Stimulated activated CD4-positive, alpha-beta T cell treated with anti-CD3 and anti-CD28 coated beads, TNF-alpha, amount 100 ng/mL, for 24 hours (primary cell): ENCODE measurements around the gene ITGA11.

Experiments
- DNase-seq, 3 experiments: peaks; one replicate each; pipeline ENCODE4 v3.0.0-alpha.2; 2020; ENCODE audit warnings: low read depth in 3 of 3

ITGA11 gene

DNA sequence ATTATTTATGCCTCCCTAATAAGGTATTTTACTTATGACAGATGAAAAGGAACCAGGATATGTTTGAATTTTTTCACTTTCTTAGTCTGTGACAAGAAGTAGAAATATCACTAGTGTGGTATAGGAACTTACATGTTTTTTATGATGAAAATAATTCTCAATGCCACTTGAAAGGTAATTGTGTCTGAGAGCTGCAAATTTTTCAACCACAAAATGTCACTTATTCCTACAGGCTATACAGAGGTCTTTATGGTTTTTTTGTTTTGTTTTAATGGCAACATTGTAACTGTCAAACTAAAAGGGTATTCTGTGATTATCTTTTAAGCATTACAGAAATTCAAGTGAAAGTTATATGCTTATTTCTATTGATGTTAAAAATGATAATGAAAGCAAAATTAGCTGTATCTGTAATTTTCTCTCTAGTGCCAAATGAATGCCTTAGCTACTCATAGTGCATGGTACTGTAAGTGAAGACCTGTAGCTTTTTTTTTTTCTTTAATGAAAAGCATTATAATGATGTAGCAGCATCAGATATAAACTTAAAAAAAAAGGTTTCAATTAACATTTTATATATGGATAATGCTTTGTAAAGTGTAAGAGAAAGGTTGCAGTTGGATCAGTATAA lies 139.7 kb downstream of the ITGA11 start:
- no peak for DNase-seq

DNA sequence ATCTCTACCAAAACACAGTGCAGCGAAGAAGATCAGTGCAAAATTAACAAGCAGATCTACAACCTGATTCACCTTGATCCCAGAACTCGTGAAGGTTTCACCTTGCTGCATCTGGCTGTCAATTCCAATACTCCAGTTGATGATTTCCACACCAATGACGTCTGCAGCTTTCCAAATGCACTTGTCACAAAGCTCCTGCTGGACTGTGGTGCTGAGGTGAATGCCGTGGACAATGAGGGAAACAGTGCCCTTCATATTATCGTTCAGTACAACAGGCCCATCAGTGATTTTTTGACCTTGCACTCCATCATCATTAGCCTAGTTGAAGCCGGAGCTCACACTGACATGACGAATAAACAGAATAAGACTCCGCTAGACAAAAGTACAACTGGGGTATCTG lies 141.2 kb downstream of the ITGA11 start:
- DNase-seq, result no peak

DNA sequence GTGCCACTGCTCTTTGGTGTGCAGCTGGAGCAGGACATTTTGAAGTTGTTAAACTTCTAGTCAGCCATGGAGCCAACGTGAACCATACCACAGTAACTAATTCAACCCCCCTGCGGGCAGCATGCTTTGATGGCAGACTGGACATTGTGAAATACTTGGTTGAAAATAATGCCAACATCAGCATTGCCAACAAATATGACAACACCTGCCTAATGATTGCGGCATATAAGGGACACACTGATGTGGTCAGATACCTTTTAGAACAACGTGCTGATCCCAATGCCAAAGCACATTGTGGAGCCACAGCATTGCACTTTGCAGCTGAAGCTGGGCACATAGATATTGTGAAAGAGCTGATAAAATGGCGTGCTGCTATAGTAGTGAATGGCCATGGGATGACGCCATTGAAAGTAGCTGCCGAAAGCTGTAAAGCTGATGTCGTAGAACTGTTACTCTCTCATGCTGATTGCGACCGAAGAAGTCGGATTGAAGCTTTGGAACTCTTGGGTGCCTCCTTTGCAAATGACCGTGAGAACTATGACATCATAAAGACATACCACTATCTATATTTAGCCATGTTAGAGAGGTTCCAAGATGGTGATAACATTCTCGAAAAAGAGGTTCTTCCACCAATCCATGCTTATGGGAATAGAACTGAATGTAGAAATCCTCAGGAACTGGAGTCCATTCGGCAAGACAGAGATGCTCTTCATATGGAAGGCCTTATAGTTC lies 142.2 kb downstream of the ITGA11 start:
- DNase-seq, result no peak

DNA sequence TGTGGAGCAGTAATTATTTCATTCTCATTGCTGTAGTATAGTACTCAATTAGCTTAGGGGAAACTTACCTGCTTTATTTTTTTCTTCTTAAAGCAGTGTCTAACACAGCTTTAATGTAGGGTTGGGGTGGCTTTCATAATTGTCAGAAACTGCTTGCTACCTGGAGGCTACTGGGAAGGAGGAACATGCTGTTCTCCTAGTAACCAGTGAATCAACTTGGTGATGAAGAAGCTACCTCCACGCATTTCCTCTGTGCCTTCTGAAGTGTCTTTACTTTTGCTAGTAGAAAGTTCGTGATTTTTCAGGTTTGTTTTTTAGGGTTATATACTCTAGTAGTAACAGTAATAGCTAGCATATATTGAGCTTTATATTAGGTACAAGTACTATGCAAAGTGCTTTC lies 142.9 kb downstream of the ITGA11 start:
- no peak for DNase-seq

DNA sequence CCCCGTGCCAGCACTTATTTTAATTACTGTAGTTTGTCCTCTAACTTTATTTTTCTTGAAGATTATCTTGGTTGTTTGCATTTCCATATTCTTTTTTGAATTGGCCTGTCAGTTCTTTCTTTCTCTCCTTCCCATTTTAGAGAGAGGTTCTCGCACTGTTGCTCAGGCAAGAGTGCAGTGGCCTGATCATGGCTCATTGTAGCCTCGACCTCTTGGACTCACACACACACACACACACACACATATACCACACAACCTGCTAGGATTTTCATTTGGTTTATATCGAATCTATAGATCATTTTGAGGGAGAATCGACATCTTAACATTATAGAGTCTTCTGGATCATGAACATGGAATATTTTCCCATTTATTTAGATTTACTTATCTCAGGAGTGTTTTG lies 145.7 kb downstream of the ITGA11 start:
- DNase-seq, result no peak

DNA sequence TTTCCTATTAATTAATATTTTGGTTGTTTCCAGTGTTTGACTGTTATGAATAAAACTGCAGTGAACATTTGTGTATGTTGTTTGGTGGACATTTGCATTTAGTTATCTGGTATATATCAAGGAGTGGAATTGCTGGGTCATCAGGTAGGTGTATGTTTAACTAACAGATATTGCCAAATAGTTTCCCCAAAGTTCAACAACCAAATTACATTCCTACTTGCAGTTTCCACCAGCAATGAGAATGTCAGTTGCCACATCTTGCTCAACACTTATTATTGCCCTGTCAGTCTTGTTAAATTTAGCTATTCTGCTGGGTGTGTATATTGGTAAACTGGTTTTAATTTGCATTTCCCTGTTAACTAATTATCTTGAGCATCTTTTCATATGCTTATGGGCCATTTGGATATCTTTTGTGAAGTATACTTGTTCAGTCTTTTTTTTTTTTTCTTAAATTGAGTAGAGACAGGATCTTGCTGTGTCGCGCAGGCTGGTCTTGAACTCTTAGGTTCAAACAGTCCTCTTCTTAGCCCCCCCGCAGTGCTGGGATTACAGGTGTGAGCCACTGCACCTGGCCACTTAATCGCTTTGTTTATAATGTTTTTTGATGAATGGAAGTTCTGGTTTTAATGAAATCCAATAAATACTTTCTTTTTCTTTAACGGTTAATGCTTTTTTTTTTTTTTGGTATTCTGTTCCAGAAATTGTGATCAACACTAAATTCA lies 146.5 kb downstream of the ITGA11 start:
- no peak for DNase-seq

DNA sequence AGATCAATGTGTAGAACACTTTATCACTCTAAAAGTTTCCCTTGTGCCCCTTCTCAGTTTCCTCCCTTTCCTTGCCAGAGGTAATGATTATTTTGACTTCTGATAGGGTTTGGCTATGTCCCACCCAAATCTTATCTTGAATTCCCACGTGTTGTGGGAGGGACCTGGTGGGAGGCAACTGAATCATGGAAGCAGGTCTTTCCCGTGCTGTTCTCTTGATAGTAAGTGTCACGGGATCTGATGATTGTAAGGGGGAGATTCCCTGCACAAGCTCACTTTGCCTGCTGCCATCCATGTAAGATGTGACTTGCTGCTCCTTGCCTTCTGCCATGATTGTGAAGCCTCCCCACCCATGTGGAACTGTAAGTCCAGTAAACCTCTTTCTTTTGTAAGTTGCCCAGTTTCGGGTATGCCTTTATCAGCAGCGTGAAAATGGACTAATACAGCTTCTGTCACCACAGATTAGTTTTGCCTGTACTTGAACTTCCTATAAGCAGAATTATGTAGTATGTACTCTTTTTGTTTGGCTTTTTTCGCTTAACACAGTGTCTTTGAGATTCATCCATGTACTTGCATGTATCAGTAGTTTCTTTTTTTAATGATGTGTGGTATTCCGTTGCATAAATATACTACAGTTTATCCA lies 147.2 kb downstream of the ITGA11 start:
- no peak for DNase-seq

DNA sequence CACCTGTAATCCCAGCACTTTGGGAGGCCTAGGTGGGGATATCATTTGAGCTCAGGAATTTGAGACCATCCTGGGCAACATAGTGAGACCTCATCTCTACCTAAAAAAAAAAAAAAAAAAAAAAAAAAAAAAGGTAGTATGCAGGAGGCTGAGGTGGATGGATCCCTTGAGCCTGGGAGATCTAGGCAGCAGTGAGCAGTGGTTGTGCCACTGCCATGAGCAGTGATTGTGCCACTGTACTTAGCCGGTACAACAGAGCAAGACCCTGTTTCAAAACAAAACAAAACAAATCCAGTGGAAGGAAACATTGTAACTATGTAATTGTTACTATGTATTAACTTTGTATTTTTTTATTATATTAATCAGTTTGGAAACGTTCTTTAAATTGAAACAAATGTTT lies 148.6 kb downstream of the ITGA11 start:
- DNase-seq, result no peak

DNA sequence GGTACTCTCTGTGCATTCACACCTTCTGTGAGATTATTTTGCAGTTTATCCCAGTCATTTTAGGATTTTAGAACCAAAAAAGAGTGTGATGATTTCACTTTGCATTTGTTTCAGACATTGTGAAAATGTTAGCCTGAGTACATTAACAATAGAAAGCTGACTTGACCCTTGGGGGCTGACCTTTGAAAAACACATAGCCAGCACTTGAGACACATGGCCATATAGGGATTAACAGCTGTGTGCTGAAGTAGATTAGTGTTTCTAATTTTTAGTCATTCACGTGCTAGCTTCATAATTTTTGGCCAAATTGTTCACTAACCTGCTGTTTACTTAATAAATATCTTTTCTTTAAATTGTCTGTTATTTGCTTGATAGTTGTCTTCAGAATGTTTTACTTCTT lies 151.0 kb downstream of the ITGA11 start:
- DNase-seq, result no peak

DNA sequence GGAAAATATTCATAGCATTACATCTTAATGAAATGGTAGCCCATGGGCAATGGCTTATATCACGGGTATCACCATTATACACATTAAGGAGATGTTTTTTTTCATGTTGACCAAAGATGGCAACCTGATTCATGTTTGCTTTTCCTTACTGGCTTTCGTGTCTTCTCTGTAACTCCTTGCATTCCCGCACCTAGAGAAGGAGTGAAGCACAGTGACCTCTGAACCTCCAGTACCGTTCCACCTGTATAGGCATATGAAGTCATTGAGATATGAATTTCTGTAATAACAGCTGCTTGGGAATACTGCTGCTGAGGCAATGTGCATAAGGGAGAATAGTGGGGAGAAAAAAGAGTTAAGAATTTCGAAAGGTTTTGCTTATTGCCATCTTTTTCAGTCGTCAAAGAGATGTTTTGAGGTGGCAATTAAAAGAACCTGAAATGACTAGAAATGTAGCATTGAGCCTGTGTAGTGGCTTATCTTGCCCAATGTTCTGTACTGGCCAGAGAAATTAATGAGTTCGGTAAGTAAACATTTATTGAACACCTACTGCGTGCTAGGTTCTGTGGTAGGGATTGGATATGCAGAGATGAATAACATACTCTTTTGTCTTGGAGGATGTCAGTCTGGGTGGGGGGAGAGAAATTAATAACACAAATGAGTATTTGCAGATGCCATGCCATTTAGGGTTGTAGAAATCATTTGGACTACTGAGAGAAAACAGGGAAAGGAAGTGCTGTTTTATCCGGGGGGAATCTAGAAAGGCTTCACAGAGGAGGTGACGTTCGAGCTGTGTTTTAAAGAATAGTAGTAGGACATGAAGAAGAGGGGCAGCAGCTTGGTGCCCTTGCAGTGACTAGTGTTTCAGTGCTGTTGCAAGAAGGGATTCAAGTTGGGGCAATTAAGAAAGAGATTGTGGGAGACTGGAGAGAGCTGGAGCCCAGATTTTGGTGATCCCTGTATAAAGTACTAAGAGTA lies 151.9 kb downstream of the ITGA11 start:
- DNase-seq, result no peak

DNA sequence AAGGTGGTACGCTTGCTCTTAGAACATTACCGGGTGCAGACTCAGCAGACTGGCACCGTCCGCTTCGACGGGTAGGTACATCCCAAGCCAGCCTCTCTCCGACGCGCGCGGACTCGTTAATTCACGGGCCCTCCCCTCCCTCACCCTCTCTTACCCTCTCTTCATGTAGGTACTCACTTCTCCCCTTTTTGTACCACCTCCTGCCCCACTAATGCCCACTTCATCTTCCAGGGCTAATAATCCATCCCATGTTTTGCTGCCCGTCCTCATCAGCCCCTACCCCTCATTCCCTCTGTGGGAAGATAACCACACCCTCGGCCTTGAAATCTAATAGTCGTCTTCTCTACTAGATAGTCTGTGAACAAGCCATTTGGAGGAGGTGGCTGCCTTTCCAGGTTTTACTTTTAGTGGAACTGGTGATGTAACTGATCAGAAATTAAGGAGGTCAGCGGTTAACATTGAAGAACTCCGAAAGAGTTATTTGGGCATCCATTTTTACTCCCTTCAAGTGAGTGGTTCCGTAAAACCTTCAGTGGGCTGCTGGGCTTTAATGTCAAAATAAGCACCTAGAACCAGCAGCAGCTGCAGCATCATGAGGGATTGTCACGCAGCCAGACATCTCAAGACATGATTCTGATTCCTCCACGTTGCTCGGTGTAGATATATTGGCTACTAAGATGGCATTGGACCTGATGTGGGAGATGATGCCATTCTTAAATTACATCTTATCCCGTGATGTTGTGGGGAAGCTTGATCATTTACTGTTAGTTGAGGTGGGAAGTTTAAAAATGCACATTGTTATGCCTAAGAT lies 153.2 kb downstream of the ITGA11 start:
- DNase-seq, result no peak

DNA sequence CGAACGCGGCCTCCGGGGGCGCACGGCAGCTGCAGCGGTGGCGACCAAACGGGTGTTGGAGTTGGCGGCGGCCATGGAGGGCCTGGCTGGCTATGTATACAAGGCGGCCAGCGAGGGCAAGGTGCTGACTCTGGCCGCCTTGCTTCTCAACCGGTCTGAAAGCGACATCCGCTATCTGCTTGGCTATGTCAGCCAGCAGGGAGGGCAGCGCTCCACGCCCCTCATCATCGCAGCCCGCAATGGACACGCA lies 153.7 kb downstream of the ITGA11 start:
- no peak for DNase-seq

DNA sequence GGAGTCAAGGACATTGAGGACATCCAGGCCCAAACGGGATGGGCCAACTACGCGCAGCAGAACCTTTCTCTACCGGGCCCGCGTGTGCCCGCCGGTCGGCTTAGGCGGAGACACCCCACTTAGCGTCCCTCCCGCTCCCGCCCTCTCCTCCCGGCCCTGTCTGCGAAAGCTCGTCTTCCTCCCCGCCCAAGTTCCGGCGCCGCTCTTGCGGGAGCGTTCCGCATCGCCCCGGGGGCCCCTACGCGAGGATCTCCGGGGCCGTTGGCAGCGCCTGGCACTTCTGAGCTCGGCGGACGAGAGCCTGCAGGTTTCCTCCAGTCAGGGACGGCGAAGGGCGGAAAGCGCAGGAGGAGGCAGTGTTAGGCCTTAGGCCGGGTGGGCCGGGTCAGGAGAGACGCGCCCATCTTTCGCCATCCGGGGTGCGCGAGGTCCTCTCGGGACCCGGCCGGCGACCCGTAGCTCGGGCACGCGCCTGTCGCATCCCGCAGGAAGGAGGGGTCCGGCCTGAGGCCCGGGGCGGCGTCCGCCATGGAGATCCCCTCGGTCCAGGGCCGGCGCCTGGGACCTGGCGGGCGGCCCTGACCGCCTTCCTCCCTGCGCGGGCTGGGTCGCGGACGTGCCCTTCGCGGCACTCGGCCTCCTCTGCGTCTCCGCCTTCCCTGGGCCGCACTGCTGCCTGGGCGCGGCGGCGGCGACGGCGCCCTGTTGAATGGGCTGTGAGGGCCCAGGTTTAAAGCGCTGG lies 154.2 kb downstream of the ITGA11 start, which contains the start of gene FEM1B:
FEM1B (plus strand) TSS at position 143 of the 742 bp plus-strand sequence. CDS start 673 bp downstream, outside the sequence.
- DNase-seq, result peak; percentile 65 to 85 (median 75)

DNA sequence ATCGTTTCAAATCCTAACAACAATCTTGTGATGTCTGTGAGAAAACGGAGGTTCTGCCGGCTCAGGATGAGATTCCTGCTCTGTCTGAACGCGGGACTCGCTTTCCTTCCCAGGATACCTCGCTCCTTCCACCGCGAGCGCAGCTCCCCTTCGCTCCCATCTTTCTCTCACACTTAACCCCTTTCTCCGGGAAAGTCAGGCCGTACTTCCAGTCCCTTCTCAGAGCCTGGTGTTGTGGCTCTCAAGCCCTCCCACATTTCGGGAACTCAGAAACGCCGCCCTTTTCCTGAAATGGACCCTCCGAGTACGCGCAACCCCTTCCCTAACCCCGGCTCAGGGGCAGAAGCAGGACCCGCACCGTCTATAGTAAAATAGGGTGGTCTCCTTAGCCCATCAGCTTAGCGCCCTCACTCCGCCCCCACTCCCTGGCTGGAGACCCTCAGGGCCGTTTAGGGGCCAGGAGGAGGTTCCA lies 154.8 kb downstream of the ITGA11 start:
- no peak for DNase-seq

DNA sequence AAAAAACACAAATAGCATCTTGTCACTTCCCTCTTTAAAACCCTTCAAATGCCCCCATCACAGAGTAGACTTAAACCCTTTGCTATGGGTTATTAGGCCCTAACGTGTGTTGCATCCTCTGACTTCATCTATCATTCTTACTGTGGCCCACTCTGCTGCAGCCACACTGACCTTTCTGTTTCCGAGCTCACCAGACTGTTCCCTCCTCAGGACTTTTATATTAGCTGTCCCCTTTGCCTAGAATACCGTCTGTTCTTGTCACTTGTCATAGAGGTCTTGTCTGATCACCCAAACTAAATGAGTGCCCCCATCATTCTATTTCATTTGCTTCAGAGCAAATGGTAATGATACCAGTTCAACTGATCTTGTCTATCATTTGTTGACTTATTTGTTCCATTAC lies 155.3 kb downstream of the ITGA11 start:
- no peak for DNase-seq

DNA sequence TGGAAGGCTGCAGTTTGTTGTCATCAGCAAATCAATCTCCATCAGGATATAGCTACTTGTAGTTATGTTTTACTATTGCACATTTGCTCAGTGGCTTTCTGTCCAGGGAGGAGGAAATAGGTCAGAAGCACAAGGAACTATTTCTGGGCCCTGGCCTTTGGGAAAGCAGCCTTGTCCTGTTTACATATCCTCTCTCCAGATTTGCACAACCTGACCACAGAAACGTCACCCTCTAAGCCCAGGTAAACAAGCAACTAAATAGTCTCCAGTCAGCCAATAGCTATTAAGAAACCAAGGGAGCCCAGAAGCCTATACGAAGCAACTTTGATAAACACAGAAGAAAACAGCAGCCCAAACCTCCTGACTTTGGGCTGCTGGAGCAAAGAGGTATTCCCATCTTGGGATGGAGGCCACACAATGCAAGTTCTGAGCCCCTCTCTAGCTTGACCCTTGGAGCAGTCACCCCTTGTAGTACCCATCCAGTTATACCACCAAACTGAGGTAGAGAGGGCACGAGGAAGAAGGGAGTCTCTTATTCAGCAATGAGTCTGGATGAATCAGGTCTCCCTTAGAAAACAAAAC lies 156.7 kb downstream of the ITGA11 start:
- DNase-seq, result no peak

DNA sequence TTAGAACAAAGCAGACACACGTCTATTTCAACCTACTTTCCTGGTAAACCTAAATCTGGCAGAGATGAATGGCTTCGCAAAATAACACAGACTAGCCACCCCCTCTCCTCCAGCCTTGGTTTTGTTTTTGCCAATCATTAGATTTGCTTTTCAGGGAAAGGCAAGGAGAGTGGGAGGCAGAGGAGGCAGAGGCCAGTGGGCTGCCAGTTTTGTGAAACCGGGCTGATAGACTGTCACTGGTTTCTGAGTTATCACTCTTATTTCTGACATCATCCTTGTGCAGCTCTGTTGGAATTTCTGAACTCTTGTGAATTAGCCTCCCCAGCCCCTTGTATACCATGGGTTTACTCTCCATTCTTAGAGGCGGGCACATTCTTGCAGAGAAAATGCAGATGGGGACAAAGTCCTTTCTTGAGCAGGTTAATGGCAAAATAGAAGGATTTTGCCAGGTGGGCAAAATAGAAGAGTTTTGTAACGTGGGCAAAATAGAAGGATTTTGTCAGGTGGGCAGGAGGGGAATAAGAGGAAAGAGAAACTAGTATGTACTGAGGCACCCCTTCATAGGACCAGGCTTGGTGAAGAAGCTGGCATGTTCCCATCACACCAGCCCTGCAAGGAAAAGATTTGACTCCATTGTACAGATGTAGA lies 157.6 kb downstream of the ITGA11 start:
- DNase-seq, result no peak

DNA sequence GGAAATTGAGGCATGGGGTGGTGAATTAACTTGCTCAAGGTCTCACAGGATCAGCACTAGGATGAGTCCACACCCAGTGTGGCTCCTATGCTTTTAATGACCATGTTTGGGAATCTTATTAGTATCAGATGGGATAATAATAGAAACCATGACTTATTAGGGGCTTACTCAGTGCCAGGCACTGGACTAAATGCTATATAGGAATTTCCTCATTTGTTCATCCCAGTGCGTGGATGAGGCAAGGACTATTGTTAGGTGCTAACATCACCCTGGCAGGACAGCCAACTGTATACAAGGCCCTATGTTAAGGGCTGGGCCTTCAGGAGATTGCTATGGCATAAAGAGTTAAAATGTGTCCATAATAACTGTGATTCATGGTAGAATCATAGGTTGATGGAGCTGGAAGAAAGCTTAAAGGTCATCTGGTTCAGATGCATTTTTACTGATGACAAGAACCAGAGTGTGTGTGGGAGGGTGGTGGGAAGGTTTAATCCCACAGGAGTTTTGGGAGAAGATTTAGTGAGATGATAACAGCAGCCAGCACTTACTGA lies 159.2 kb downstream of the ITGA11 start:
- no peak for DNase-seq
